ENCODE results near the gene NELFB.
A peak's percentile ranks its signal among the peaks of the same experiment; 100 is the strongest.

Gene NELFB

GRCh38 chr9:137302118-137302448 lies 47.0 kb downstream of the NELFB start, which contains the start of gene NRARP:
NRARP (minus strand) TSS chr9:137302271; CDS start chr9:137301928, 343 bp downstream.
- H3K4me3 ChIP-seq (replicated peaks; ENCODE audit: low read depth, low read length) = peak within 1 kb of the TSS; percentile 53
- no peaks in the 10 kb centered on the region for H3K36me3 ChIP-seq (ENCODE audit: control insufficient read depth, insufficient read depth, low read length)
- H3K27me3 ChIP-seq (replicated peaks; ENCODE audit: control insufficient read depth, insufficient read depth, low read length) = no peaks in the 10 kb centered on the region; the same call in 1 of the 2 replicates
- peak; percentile 89 for DNase-seq (ENCODE audit: extremely low read depth, insufficient read length)
- no peak for TF ChIP-seq CTCF (IDR thresholded peaks at IDR 0.05; ENCODE audit: insufficient read depth, low read length, poor library complexity, severe bottlenecking)

DNA sequence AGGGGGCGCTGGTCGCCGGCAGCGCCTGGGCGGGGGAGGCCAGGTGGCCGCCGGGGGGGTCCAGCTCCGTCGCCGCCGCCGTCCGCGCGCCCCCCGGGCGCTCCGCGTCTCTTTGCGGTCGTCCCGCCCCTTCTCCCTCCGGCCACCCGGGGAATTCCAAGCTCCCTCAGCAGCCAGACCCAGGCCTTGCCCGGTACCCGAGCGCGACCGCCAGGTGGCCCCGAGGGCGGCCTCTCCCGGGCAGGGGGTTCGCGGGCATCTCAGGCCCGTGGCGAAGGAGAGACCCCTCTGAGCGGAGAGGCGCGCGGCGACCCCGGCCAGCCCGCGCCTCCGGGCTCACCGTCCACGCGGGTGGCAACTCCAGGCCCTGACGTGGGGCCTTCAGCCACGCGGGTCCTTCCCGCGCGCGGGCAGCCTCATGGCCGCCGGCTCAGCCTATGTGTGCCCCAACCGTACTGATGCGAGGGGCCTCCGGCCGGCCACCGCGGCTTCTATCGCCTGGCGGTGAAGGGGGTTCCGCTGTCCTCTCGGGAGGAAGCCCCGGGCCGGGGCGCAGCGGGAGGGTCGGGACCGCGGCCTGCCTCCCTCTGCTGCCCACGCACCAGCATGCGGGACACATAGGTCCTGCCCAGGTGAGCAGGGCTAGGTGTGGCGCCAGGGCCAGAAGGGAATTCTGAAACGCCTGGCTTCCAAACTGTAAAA lies 47.5 kb downstream of the NELFB start:
- Histone ChIP-seq H3K36me3 (ENCODE audit: control insufficient read depth, insufficient read depth, low read length) (no peaks in the 10 kb centered on the region), H3K4me3 (replicated peaks; ENCODE audit: low read depth, low read length) (peak overlapping the region; percentile 52), H3K27me3 (replicated peaks; ENCODE audit: control insufficient read depth, insufficient read depth, low read length) (no peaks in the 10 kb centered on the region; the same call in 1 of the 2 replicates)
- TF ChIP-seq CTCF (IDR thresholded peaks at IDR 0.05; ENCODE audit: insufficient read depth, low read length, poor library complexity, severe bottlenecking) = peak; percentile 62
- DNase-seq (ENCODE audit: extremely low read depth, insufficient read length) = no peak

- Histone ChIP-seq H3K4me3 (replicated peaks; ENCODE audit: low read depth, low read length) (no peak overlapping the region), H3K27me3 (replicated peaks; ENCODE audit: control insufficient read depth, insufficient read depth, low read length) (no peaks in the 10 kb centered on the region; the same call in 1 of the 2 replicates), H3K36me3 (ENCODE audit: control insufficient read depth, insufficient read depth, low read length) (no peaks in the 10 kb centered on the region)
- no peak for TF ChIP-seq CTCF (IDR thresholded peaks at IDR 0.05; ENCODE audit: insufficient read depth, low read length, poor library complexity, severe bottlenecking)
- DNase-seq (ENCODE audit: extremely low read depth, insufficient read length) = no peak
Observed at GRCh38 chr9:137303151-137303892, 48.2 kb downstream of the NELFB start.

- DNase-seq (ENCODE audit: extremely low read depth, insufficient read length) = peak; percentile 19
- TF ChIP-seq CTCF (IDR thresholded peaks at IDR 0.05; ENCODE audit: insufficient read depth, low read length, poor library complexity, severe bottlenecking) = no peak
- Histone ChIP-seq H3K4me3 (replicated peaks; ENCODE audit: low read depth, low read length) (no peak overlapping the region), H3K36me3 (ENCODE audit: control insufficient read depth, insufficient read depth, low read length) (no peaks in the 10 kb centered on the region), H3K27me3 (replicated peaks; ENCODE audit: control insufficient read depth, insufficient read depth, low read length) (no peaks in the 10 kb centered on the region; the same call in 1 of the 2 replicates)
Observed at GRCh38 chr9:137303893-137304382, 48.8 kb downstream of the NELFB start.

DNA sequence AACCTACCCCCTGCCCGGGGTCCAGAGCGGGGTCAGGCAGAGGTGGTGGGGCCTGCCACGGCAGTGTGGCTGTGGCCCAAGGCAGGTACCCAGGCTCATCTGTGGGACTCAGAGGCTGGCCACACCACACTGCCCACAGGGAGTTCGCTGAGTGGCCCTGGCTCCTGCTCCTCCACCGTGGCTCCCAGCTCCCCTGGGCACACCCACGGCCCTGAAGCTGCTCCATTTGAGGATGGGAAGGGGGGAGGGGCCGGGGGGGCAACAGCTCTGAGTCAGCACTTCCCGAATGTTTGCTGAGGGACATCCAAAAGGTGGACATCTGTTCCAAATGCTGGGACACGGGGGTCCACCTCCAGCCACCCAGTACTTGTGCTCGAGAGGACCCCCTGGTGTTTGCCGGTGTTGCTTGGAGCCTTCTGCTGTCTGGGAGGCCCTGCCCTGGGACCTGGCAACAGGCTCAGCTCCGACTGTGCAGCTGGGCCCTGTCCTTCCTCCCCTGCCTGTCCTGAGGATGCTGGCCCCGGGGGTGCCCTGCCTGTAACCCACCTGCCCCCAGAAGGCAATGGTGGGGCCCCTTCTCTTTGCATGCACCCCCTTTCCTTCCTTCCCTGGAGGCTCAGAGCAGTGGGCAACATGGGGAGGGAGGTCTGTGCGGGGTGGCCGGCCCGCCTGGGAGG lies 49.4 kb downstream of the NELFB start:
- peak; percentile 9 for DNase-seq (ENCODE audit: extremely low read depth, insufficient read length)
- no peak for TF ChIP-seq CTCF (IDR thresholded peaks at IDR 0.05; ENCODE audit: insufficient read depth, low read length, poor library complexity, severe bottlenecking)
- H3K36me3 ChIP-seq (ENCODE audit: control insufficient read depth, insufficient read depth, low read length) = no peaks in the 10 kb centered on the region
- H3K27me3 ChIP-seq (replicated peaks; ENCODE audit: control insufficient read depth, insufficient read depth, low read length) = no peaks in the 10 kb centered on the region; the same call in 1 of the 2 replicates
- H3K4me3 ChIP-seq (replicated peaks; ENCODE audit: low read depth, low read length) = no peak overlapping the region
